ENCODE results near the gene TPR. TPM values are rescaled to one million over a fixed set of nuclear protein-coding genes. Genes with fewer than 3 reads are reported as not detected.

TPR gene
- polyA plus RNA-seq, 12 donors: 53.6 to 105 (median 69.7) TPM; not detected in 1

DNA sequence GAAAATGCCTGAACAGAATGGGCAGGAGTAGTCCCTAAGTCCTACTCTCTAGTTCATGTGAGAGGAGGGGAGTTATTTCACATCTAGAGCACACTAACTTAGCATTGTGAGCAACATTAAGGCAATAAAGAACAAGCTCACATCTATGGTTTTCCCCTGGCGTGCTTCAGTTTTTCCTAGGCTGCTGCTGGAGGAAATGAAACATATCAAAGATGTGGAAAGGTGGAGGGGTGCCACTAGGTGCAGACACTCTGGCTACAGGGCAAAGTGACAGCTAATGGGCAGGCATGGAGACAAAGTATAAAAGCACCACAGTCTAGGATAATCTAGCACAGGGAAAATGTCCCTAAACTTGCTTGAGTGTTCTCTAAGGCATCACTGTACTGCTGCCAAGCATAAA is 82.2 kb downstream of the TPR start:
- no peak for DNase-seq

DNA sequence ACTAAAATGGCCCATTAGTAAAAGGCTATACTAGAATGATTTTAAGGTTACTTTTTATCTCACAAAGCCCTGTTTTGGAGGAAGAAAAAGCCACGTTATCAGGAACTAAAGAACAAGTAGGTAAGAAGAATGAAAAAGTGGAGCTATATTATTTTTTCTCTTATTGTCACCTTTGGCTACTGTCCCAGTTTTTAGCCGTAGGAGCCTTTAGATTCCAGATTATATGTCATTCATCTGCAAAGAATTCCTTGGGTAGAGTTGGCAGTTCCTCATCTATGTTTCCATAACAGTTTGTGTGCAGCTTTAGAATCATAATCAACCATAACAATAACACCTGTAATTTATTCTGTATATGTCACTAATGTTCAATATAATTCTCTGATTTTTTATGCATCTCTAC is 83.8 kb downstream of the TPR start:
- DNase-seq: no peak

- no peak for DNase-seq
Measured at GRCh38 chr1:186289943-186290545, 85.0 kb downstream of the TPR start.

DNA sequence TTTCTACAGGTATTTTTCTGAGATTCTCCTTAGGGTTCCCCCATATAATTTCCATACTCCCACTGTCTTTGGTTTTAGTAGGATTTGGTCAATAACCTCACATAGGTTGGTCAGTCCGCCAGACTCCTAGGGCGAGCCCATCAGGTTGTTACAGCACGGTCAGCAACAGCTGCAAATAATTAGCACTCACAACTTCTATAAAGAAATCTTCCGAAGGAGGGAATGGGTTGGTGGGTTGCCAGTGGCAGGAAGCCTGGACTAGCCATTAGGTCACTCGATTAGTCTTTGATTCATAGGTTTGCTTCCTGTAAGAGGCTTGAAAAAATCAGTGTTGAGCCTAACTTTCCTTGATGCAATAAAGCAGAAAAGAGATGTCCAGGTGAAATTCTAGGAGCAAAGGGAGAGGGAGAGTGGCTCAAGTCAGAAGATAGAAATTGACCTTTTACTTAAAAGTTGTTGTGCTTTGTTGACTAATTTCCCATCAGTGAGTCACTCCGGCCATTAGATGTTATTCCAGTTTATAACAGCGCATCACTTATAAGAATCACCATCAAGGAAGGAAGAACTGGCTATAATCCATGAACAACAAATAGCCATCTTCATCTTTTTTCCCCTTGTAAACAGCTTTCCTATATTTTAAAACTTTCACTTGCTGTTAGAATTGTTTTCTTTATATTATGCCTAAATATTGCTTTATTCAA is 88.3 kb downstream of the TPR start:
- peak; percentile 23 for DNase-seq

- DNase-seq: no peak
Measured at GRCh38 chr1:186283374-186283773, 91.7 kb downstream of the TPR start.

DNA sequence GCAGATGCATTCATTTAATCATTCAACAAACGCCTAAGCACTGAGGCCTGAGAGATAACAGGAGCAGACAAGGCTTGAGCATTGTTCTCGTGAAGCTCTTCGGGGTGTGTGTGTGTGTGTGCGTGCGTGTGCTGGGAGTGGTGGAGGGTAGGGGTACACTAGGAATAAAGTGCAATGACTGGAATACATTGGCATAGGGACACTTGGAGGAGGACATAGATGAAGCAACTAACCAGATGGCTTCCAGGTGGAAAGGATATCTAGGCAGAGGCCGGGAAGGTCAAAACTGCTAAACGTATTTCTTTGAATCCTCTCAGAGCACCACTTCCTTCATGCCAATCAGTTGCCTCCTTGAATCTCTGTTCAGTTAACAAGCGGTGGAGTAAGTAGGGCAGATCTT is 92.6 kb downstream of the TPR start:
- DNase-seq: no peak

GRCh38 chr1:186275822-186276221 is 99.2 kb downstream of the TPR start:
- DNase-seq: no peak

DNA sequence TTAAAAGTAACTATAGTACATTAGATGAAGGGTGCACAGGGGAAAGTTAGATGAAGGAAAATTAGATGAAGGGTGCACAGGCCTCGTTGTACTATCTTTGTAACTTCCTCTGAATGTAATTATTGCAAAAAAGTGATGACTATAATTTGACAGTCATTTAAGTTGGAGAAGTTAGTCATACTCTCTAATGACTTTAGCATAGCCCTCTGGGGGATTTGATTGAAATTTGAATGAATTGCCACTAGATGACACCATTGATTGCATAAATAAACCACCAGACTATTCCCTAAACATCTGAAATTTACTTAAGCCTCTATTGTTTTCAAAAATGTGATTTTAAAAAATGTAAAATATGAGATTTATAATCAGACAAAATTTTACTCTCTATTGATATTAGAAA is 102.6 kb downstream of the TPR start:
- no peak for DNase-seq

GRCh38 chr1:186271032-186271431 is 104.0 kb downstream of the TPR start:
- DNase-seq: no peak

Other genes with a start within 250 kb of the TPR start
- gene PRG4, start 79.0 kb downstream of the TPR start, polyA plus RNA-seq (ENCODE audit: insufficient read length in 12 of 12): 1 to 10 TPM in 1 of 12 donors, under 1 TPM in 9, not detected in 2; 0.30 to 1.3 (median 0.52) TPM
- 10 to 100 TPM in 11 of 12 donors, not detected in 1; 14.3 to 25.5 (median 18.7) TPM for gene ODR4, start 585 bp upstream of the TPR start, polyA plus RNA-seq (ENCODE audit: insufficient read length in 12 of 12)
- under 1 TPM in 8 of 12 donors, not detected in 4; 0.16 to 0.89 (median 0.51) TPM for gene PDC, start 85.9 kb upstream of the TPR start, polyA plus RNA-seq (ENCODE audit: insufficient read length in 12 of 12)

Data from muscle of arm (tissue), 12 donors.